GM12878 (cell line): ENCODE measurements around the gene TGM2. TPM values are rescaled to one million over a fixed set of nuclear protein-coding genes. Genes with fewer than 3 reads are reported as not detected.
A peak's percentile ranks its signal among the peaks of the same experiment; 100 is the strongest.

Experiments
- ATF3 ChIP-seq: IDR thresholded peaks from 2 replicates; pipeline ENCODE4 v1.6.1; 2011; ENCODE audit warnings: low read depth, mild to moderate bottlenecking, low read length, moderate library complexity, borderline replicate concordance; ENCODE audit errors: extremely low read depth
- BACH1 ChIP-seq: fragments of 450-650 bp; IDR thresholded peaks from 2 replicates; pipeline ENCODE4 v1.6.1; 2017; ENCODE audit warnings: mild to moderate bottlenecking, borderline replicate concordance
- E2F4 ChIP-seq: IDR thresholded peaks from 2 replicates; pipeline ENCODE4 v1.6.1; 2012; ENCODE audit warnings: low read depth, low read length, improper control_type of control experiment
- EED ChIP-seq: sonication (generic); IDR thresholded peaks from 2 replicates; pipeline ENCODE4 v1.6.1; 2016; ENCODE audit warnings: antibody characterized with exemption, low read depth
- HCFC1 ChIP-seq: fragments of 150-350 bp; IDR thresholded peaks from 2 replicates; pipeline ENCODE4 v1.6.1; 2014; ENCODE audit warnings: low read length
- HSF1 ChIP-seq: fragments of 150-350 bp; IDR thresholded peaks from 2 replicates; pipeline ENCODE4 v1.6.1; 2014; ENCODE audit warnings: mild to moderate bottlenecking, low read depth, low read length
- IKZF2 ChIP-seq, 2 experiments: fragments of 450-650 bp; IDR thresholded peaks; 2 replicates each; pipeline ENCODE4 v1.6.1; 2017; ENCODE audit warnings: mild to moderate bottlenecking in 2 of 2, moderate library complexity in 2 of 2
- KAT2A ChIP-seq: conservative IDR thresholded peaks from 2 replicates; pipeline ENCODE4 v1.6.1; 2011; ENCODE audit warnings: low read depth, low read length; ENCODE audit not compliant: control insufficient read depth
- KDM1A ChIP-seq: fragments of 200-600 bp; sonication (generic); IDR thresholded peaks from 2 replicates; pipeline ENCODE4 v1.6.1; 2016; ENCODE audit warnings: borderline replicate concordance
- MEF2B ChIP-seq: fragments of 450-650 bp; IDR thresholded peaks from 2 replicates; pipeline ENCODE4 v1.6.1; 2018; ENCODE audit warnings: mild to moderate bottlenecking, moderate library complexity; ENCODE audit not compliant: partially characterized antibody, poor library complexity, severe bottlenecking
- MLLT1 ChIP-seq: fragments of 450-650 bp; IDR thresholded peaks from 2 replicates; pipeline ENCODE4 v1.6.1; 2016; ENCODE audit warnings: mild to moderate bottlenecking
- MTA3 ChIP-seq: IDR thresholded peaks from 2 replicates; pipeline ENCODE4 v1.6.1; 2012; ENCODE audit warnings: low read length, inconsistent platforms, borderline replicate concordance
- NFYA ChIP-seq: IDR thresholded peaks from 2 replicates; pipeline ENCODE4 v1.6.1; 2011; ENCODE audit warnings: low read depth, mild to moderate bottlenecking, low read length, improper control_type of control experiment, borderline replicate concordance
- RFX5 ChIP-seq: IDR thresholded peaks from 2 replicates; pipeline ENCODE4 v1.6.1; 2011; ENCODE audit warnings: low read depth, low read length, improper control_type of control experiment
- RUNX3 ChIP-seq: IDR thresholded peaks from 2 replicates; pipeline ENCODE4 v1.6.1; 2012; ENCODE audit warnings: low read length, inconsistent platforms
- SKIL ChIP-seq: fragments of 450-650 bp; IDR thresholded peaks from 2 replicates; pipeline ENCODE4 v1.6.1; 2017; ENCODE audit warnings: mild to moderate bottlenecking, low read depth, inconsistent platforms; ENCODE audit not compliant: poor library complexity, severe bottlenecking
- SMAD5 ChIP-seq: IDR thresholded peaks from 2 replicates; pipeline ENCODE4 v1.6.1; 2016; ENCODE audit warnings: antibody characterized with exemption, low read depth
- SP1 ChIP-seq: IDR thresholded peaks from one replicate; pipeline ENCODE4 v1.6.1; 2011; ENCODE audit warnings: low read depth, low read length
- YY1 ChIP-seq: IDR thresholded peaks from 2 replicates; pipeline ENCODE4 v1.6.1; 2011; ENCODE audit warnings: low read depth, mild to moderate bottlenecking, low read length
- ZBED1 ChIP-seq: IDR thresholded peaks from 2 replicates; pipeline ENCODE4 v1.6.1; 2016; ENCODE audit warnings: borderline replicate concordance
- ZNF687 ChIP-seq: fragments of 450-650 bp; IDR thresholded peaks from 2 replicates; pipeline ENCODE4 v1.6.1; 2017; ENCODE audit warnings: mild to moderate bottlenecking, moderate library complexity
- polyA plus RNA-seq, 11 experiments: library from polyadenylated mRNA; depleted of rRNA in 4 of 11; unstranded in 6 of 11; stranded (reverse) in 5 of 11; fragments of >200 nt; fragmentation: Nextera tagmentation in 4 of 11; fragmentation: Illumina TruSeq in 1 of 11; extraction: Ambion mirVana in 4 of 11; extraction: Trizol in 1 of 11; gene quantifications; 1 replicate in 1 of 11; 2 replicates in 10 of 11; pipeline versions ENCODE4 v1.2.1 to v1.2.3, GENCODE V29; 2011 to 2016; ENCODE audit warnings: inconsistent platforms in 2 of 11, missing spikeins in 2 of 11, low read depth in 1 of 11
- total RNA-seq, 4 experiments: library from RNA; depleted of rRNA in 3 of 4; stranded (reverse); fragments of >200 nt in 3 of 4; fragmentation: Illumina TruSeq in 1 of 4; extraction: Trizol in 1 of 4; gene quantifications; 2 replicates each; pipeline versions ENCODE4 v1.2.1 to v1.2.3, GENCODE V29; 2013 to 2021

TGM2 gene
- total and polyA plus RNA-seq, 10 of the 15 experiments (the other 5 are each of a cell fraction or from before 2014, with no cell fraction given) = 0.11 to 1.9 (median 0.51) TPM

- TF ChIP-seq ZNF687 (no peak), IKZF2 (IDR thresholded peaks at IDR 0.05) (peak; percentile 53 to 56; a peak in 2 of 4 replicates), KDM1A (no peak), RUNX3 (peak; percentile 69; the same call in 1 of the 2 replicates), E2F4 (no peak), MLLT1 (no peak), HSF1 (no peak), ATF3 (no peak), SKIL (peak; percentile 56), MEF2B (peak; percentile 93), NFYA (no peak), SP1 (no peak), BACH1 (no peak; the same call in 1 of the 2 replicates), SMAD5 (no peak), RFX5 (no peak), YY1 (no peak), KAT2A (no peak), MTA3 (no peak), EED (no peak; the same call in 1 of the 2 replicates), ZBED1 (0 out of 2 replicates have a peak, but pooled peaks have one; percentile 29), HCFC1 (no peak)
These were observed 70.6 kb downstream of the TGM2 start (continued) for GRCh38 chr20:38094373-38094891.
